Heart left ventricle (tissue), 13 donors: ENCODE results near the gene NXPH3.
"Not testable (repeated sequence)": the region's sequence is repeated elsewhere in the genome, so short reads cannot be mapped to it uniquely, and the experiment has no call there.

Source experiments
- CTCF ChIP-seq, 12 donors: fragments of 200-600 bp; sonication (generic) in 4 of 12; IDR thresholded peaks; one replicate each; pipeline versions ENCODE4 v1.5.0 to v1.8.0; 2018 to 2022; ENCODE audit warnings: antibody characterized with exemption in 12 of 12, mild to moderate bottlenecking in 5 of 12
- POLR2A ChIP-seq, 2 donors: fragments of 450-650 bp; IDR thresholded peaks; one replicate each; pipeline ENCODE4 v1.6.1; 2017; ENCODE audit warnings: antibody characterized with exemption in 2 of 2, mild to moderate bottlenecking in 2 of 2, moderate library complexity in 2 of 2
- donor health status: ischemic (EF 13 %, LVEDD 7.1; RV severe dilation, severe dysfunction).
- donor health status: DM: no; HTN: yes; CAD: no.
- donor health status: DM: no; HTN: no; CAD: no.
- donor health status: ischemic (EF 25% LVEDD 6.9; RV normal size, moderate dysfunction).
- donor health status: ischemic (EF 25% LVEDD 5.7; RV mildly dilated, moderate dysfunction).
- donor health status: ischemic (EF 35%, LVEDD 5.7; RV mildly dilated, moderate dysfunction).
- donor health status: nonischemic (EF 11% LVEDD 7.7; RV severe dilation, severe dysfunction).
- donor health status: DM: yes; HTN: yes; CAD: no.
- donor health status: PGD.
- donor health status: ischemic (EF 29% LVEDD 5.4; RV normal size, mild dysfunction).
- donor health status: nonischemic (EF 23%, LVEDD 6.1; RV moderate dilation, normal function).

GRCh38 chr17:49550764-49551163 is 24.9 kb upstream of the NXPH3 start:
- TF ChIP-seq CTCF, POLR2A (IDR thresholded peaks at IDR 0.05): not testable (repeated sequence)
